ENCODE results near the gene TMEM243. TPM values are rescaled to one million over a fixed set of nuclear protein-coding genes. Genes with fewer than 3 reads are reported as not detected.
"Not testable (repeated sequence)": the region's sequence is repeated elsewhere in the genome, so short reads cannot be mapped to it uniquely, and the experiment has no call there.

TMEM243 gene
- total RNA-seq, 1 donor from 2014 or later: 24.0 TPM

DNA sequence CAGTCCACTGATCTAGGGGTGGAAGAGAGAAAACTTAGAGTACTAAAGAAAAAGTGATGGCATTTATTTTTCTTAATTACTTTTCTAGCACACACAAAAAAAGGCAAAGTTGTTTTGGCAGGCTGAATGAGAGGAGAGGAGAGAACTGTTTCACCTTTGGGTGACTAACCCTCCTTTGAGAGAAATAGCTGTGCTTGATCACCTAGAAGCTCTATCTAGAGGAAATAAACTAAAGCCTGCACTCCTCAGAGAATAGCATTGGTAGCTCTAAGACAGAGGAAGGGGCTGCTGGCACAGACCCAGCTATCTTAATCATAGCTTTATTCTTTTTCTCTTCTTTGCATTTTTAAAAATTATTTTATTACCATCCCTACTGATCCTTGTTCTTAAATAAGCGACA lies 6.3 kb downstream of the TMEM243 start:
- H3K4me3 ChIP-seq (ENCODE audit: low read length in 3 of 3): no peak overlapping the region
- H3K36me3 ChIP-seq (ENCODE audit: control insufficient read depth in 3 of 3, insufficient read depth in 3 of 3, low read length in 3 of 3): no peaks in the 10 kb centered on the region
- peaks cover 0 to 3% (median 0%) of the 10 kb centered on the region in 3 donors for H3K4me1 ChIP-seq (ENCODE audit: control insufficient read depth in 3 of 3, insufficient read depth in 3 of 3, low read length in 3 of 3)
- H3K27me3 ChIP-seq (ENCODE audit: control insufficient read depth in 3 of 3, insufficient read depth in 3 of 3, low read length in 3 of 3): no peaks in the 10 kb centered on the region
- no peak overlapping the region for H3K27ac ChIP-seq (ENCODE audit: low read depth, low read length)
- no peak overlapping the region for H3K9ac ChIP-seq (ENCODE audit: low read depth in 1 of 3, low read length in 3 of 3)
- no peaks in the 10 kb centered on the region for H3K9me3 ChIP-seq (ENCODE audit: control insufficient read depth in 3 of 3, low read length in 3 of 3)

DNA sequence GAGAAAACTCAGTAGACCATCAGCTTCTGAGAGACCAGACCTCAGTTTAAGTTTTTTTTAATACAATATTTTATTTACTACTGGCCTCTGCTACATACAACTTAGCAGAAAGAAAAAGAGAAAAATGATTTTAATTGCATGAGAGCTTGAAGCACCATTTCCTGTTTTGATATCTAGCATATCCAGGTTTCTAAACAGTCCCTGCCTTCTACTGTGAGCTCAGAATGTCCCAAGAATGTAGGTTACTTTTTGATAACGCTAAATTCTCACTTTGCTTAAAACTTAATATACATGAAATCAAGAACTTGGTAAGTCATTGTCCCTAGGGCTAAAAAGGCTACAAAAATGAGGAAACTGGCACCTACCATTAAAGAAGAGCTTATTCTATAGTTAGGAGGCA lies 7.0 kb downstream of the TMEM243 start:
- H3K4me1 ChIP-seq (ENCODE audit: control insufficient read depth in 3 of 3, insufficient read depth in 3 of 3, low read length in 3 of 3): peaks cover 0 to 3% (median 0%) of the 10 kb centered on the region in 3 donors
- no peak overlapping the region for H3K27ac ChIP-seq (ENCODE audit: low read depth, low read length)
- H3K4me3 ChIP-seq (ENCODE audit: low read length in 3 of 3): no peak overlapping the region
- no peaks in the 10 kb centered on the region for H3K36me3 ChIP-seq (ENCODE audit: control insufficient read depth in 3 of 3, insufficient read depth in 3 of 3, low read length in 3 of 3)
- H3K27me3 ChIP-seq (ENCODE audit: control insufficient read depth in 3 of 3, insufficient read depth in 3 of 3, low read length in 3 of 3): no peaks in the 10 kb centered on the region
- H3K9ac ChIP-seq (ENCODE audit: low read depth in 1 of 3, low read length in 3 of 3): no peak overlapping the region
- H3K9me3 ChIP-seq (ENCODE audit: control insufficient read depth in 3 of 3, low read length in 3 of 3): no peaks in the 10 kb centered on the region

- Histone ChIP-seq H3K27ac (ENCODE audit: low read depth, low read length) (no peak overlapping the region), H3K4me1 (ENCODE audit: control insufficient read depth in 3 of 3, insufficient read depth in 3 of 3, low read length in 3 of 3) (peaks cover 0 to 3% (median 0%) of the 10 kb centered on the region in 3 donors), H3K9me3 (ENCODE audit: control insufficient read depth in 3 of 3, low read length in 3 of 3) (peaks cover 0 to 3% (median 0%) of the 10 kb centered on the region in 3 donors), H3K36me3 (ENCODE audit: control insufficient read depth in 3 of 3, insufficient read depth in 3 of 3, low read length in 3 of 3) (no peaks in the 10 kb centered on the region), H3K27me3 (ENCODE audit: control insufficient read depth in 3 of 3, insufficient read depth in 3 of 3, low read length in 3 of 3) (no peaks in the 10 kb centered on the region), H3K4me3 (ENCODE audit: low read length in 3 of 3) (no peak overlapping the region), H3K9ac (ENCODE audit: low read depth in 1 of 3, low read length in 3 of 3) (no peak overlapping the region)
These were observed 9.0 kb downstream of the TMEM243 start for GRCh38 chr7:87210506-87210905.

DNA sequence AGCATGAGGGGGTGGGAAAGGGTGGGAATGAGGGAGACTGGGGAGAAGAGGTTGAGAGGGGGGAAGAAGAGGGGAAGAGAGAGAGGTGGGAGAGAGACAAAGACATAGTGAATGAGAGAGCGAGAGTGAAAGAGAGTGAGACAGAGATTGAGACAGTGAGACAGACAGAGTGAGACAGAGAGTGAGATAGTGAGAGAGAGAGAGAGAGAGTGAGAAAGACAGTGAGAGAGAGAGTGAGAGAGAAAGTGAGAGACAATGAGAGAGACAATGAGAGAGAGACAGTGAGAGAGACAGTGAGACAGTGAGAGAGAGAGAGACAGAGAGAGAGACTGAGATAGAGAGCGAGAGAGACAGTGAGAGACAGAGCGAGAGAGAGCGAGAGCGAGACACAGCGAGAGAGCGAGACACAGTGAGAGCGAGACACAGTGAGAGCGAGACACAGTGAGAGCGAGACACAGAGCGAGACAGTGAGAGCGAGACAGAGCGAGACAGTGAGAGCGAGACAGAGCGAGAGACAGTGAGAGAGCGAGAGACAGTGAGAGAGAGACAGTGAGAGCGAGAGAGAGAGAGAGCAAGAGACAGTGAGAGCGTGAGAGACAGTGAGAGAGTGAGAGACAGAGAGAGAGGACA lies 10.1 kb downstream of the TMEM243 start:
- peaks cover 0 to 3% (median 3%) of the 10 kb centered on the region in 3 donors for H3K9me3 ChIP-seq (ENCODE audit: control insufficient read depth in 3 of 3, low read length in 3 of 3)
- H3K27me3 ChIP-seq (ENCODE audit: control insufficient read depth in 3 of 3, insufficient read depth in 3 of 3, low read length in 3 of 3): no peaks in the 10 kb centered on the region
- no peak overlapping the region for H3K27ac ChIP-seq (ENCODE audit: low read depth, low read length)
- H3K9ac ChIP-seq (ENCODE audit: low read depth in 1 of 3, low read length in 3 of 3): no peak overlapping the region
- H3K4me1 ChIP-seq (ENCODE audit: control insufficient read depth in 3 of 3, insufficient read depth in 3 of 3, low read length in 3 of 3): peaks cover 0 to 3% (median 0%) of the 10 kb centered on the region in 3 donors
- no peak overlapping the region for H3K4me3 ChIP-seq (ENCODE audit: low read length in 3 of 3)
- no peaks in the 10 kb centered on the region for H3K36me3 ChIP-seq (ENCODE audit: control insufficient read depth in 3 of 3, insufficient read depth in 3 of 3, low read length in 3 of 3)

- H3K4me3 ChIP-seq (ENCODE audit: low read length in 3 of 3): no peak overlapping the region
- H3K36me3 ChIP-seq (ENCODE audit: control insufficient read depth in 3 of 3, insufficient read depth in 3 of 3, low read length in 3 of 3): no peaks in the 10 kb centered on the region
- H3K9ac ChIP-seq (ENCODE audit: low read depth in 1 of 3, low read length in 3 of 3): no peak overlapping the region
- H3K4me1 ChIP-seq (ENCODE audit: control insufficient read depth in 3 of 3, insufficient read depth in 3 of 3, low read length in 3 of 3): peaks cover 0 to 3% (median 0%) of the 10 kb centered on the region in 3 donors
- peaks cover 0 to 3% (median 3%) of the 10 kb centered on the region in 3 donors for H3K9me3 ChIP-seq (ENCODE audit: control insufficient read depth in 3 of 3, low read length in 3 of 3)
- no peaks in the 10 kb centered on the region for H3K27me3 ChIP-seq (ENCODE audit: control insufficient read depth in 3 of 3, insufficient read depth in 3 of 3, low read length in 3 of 3)
- H3K27ac ChIP-seq (ENCODE audit: low read depth, low read length): no peak overlapping the region
These were observed 13.2 kb downstream of the TMEM243 start for GRCh38 chr7:87206361-87206760.

- not testable (repeated sequence) for H3K4me1 ChIP-seq (ENCODE audit: control insufficient read depth in 3 of 3, insufficient read depth in 3 of 3, low read length in 3 of 3); H3K27me3 ChIP-seq (ENCODE audit: control insufficient read depth in 3 of 3, insufficient read depth in 3 of 3, low read length in 3 of 3); H3K9ac ChIP-seq (ENCODE audit: low read depth in 1 of 3, low read length in 3 of 3); H3K36me3 ChIP-seq (ENCODE audit: control insufficient read depth in 3 of 3, insufficient read depth in 3 of 3, low read length in 3 of 3); H3K4me3 ChIP-seq (ENCODE audit: low read length in 3 of 3); H3K27ac ChIP-seq (ENCODE audit: low read depth, low read length); H3K9me3 ChIP-seq (ENCODE audit: control insufficient read depth in 3 of 3, low read length in 3 of 3)
These were observed 13.8 kb downstream of the TMEM243 start for GRCh38 chr7:87205701-87206100.

- no peak overlapping the region for H3K4me3 ChIP-seq (ENCODE audit: low read length in 3 of 3)
- H3K27me3 ChIP-seq (ENCODE audit: control insufficient read depth in 3 of 3, insufficient read depth in 3 of 3, low read length in 3 of 3): no peaks in the 10 kb centered on the region
These were observed 14.6 kb downstream of the TMEM243 start for GRCh38 chr7:87204933-87205332.

GRCh38 chr7:87203929-87204328 lies 15.6 kb downstream of the TMEM243 start:
- H3K27ac ChIP-seq (ENCODE audit: low read depth, low read length); H3K4me1 ChIP-seq (ENCODE audit: control insufficient read depth in 3 of 3, insufficient read depth in 3 of 3, low read length in 3 of 3); H3K27me3 ChIP-seq (ENCODE audit: control insufficient read depth in 3 of 3, insufficient read depth in 3 of 3, low read length in 3 of 3); H3K9ac ChIP-seq (ENCODE audit: low read depth in 1 of 3, low read length in 3 of 3); H3K4me3 ChIP-seq (ENCODE audit: low read length in 3 of 3); H3K9me3 ChIP-seq (ENCODE audit: control insufficient read depth in 3 of 3, low read length in 3 of 3); H3K36me3 ChIP-seq (ENCODE audit: control insufficient read depth in 3 of 3, insufficient read depth in 3 of 3, low read length in 3 of 3): not testable (repeated sequence)

More at GRCh38 chr7:87204933-87205332, 14.6 kb downstream of the TMEM243 start:
- peaks cover 0 to 3% (median 3%) of the 10 kb centered on the region in 3 donors for H3K9me3 ChIP-seq (ENCODE audit: control insufficient read depth in 3 of 3, low read length in 3 of 3)
- no peak overlapping the region for H3K27ac ChIP-seq (ENCODE audit: low read depth, low read length)
- no peaks in the 10 kb centered on the region for H3K36me3 ChIP-seq (ENCODE audit: control insufficient read depth in 3 of 3, insufficient read depth in 3 of 3, low read length in 3 of 3)
- H3K9ac ChIP-seq (ENCODE audit: low read depth in 1 of 3, low read length in 3 of 3): no peak overlapping the region
- peaks cover 0 to 6% (median 0%) of the 10 kb centered on the region in 3 donors for H3K4me1 ChIP-seq (ENCODE audit: control insufficient read depth in 3 of 3, insufficient read depth in 3 of 3, low read length in 3 of 3)

- no peaks in the 10 kb centered on the region for H3K27me3 ChIP-seq (ENCODE audit: control insufficient read depth in 3 of 3, insufficient read depth in 3 of 3, low read length in 3 of 3)
- no peak overlapping the region for H3K27ac ChIP-seq (ENCODE audit: low read depth, low read length)
- peaks cover 0 to 3% (median 3%) of the 10 kb centered on the region in 3 donors for H3K9me3 ChIP-seq (ENCODE audit: control insufficient read depth in 3 of 3, low read length in 3 of 3)
- H3K9ac ChIP-seq (ENCODE audit: low read depth in 1 of 3, low read length in 3 of 3): no peak overlapping the region
- H3K36me3 ChIP-seq (ENCODE audit: control insufficient read depth in 3 of 3, insufficient read depth in 3 of 3, low read length in 3 of 3): peaks cover 0 to 4% (median 3%) of the 10 kb centered on the region in 3 donors
- H3K4me1 ChIP-seq (ENCODE audit: control insufficient read depth in 3 of 3, insufficient read depth in 3 of 3, low read length in 3 of 3): peaks cover 2 to 6% (median 4%) of the 10 kb centered on the region in 3 donors
- no peak overlapping the region for H3K4me3 ChIP-seq (ENCODE audit: low read length in 3 of 3)
These were observed 16.8 kb downstream of the TMEM243 start for GRCh38 chr7:87202705-87203104.

GRCh38 chr7:87202208-87202607 lies 17.3 kb downstream of the TMEM243 start:
- Histone ChIP-seq H3K4me1 (ENCODE audit: control insufficient read depth in 3 of 3, insufficient read depth in 3 of 3, low read length in 3 of 3) (peaks cover 2 to 6% (median 4%) of the 10 kb centered on the region in 3 donors), H3K27me3 (ENCODE audit: control insufficient read depth in 3 of 3, insufficient read depth in 3 of 3, low read length in 3 of 3) (no peaks in the 10 kb centered on the region), H3K9ac (ENCODE audit: low read depth in 1 of 3, low read length in 3 of 3) (no peak overlapping the region), H3K4me3 (ENCODE audit: low read length in 3 of 3) (no peak overlapping the region), H3K27ac (ENCODE audit: low read depth, low read length) (no peak overlapping the region), H3K9me3 (ENCODE audit: control insufficient read depth in 3 of 3, low read length in 3 of 3) (peaks cover 0 to 3% (median 3%) of the 10 kb centered on the region in 3 donors), H3K36me3 (ENCODE audit: control insufficient read depth in 3 of 3, insufficient read depth in 3 of 3, low read length in 3 of 3) (peaks cover under 1 to 8% (median 4%) of the 10 kb centered on the region in 3 donors)
